ENCODE data around the gene NCF2. TPM values are rescaled to one million over a fixed set of nuclear protein-coding genes. Genes with fewer than 3 reads are reported as not detected.

NCF2 gene
- total RNA-seq = not detected in 2 replicates

DNA sequence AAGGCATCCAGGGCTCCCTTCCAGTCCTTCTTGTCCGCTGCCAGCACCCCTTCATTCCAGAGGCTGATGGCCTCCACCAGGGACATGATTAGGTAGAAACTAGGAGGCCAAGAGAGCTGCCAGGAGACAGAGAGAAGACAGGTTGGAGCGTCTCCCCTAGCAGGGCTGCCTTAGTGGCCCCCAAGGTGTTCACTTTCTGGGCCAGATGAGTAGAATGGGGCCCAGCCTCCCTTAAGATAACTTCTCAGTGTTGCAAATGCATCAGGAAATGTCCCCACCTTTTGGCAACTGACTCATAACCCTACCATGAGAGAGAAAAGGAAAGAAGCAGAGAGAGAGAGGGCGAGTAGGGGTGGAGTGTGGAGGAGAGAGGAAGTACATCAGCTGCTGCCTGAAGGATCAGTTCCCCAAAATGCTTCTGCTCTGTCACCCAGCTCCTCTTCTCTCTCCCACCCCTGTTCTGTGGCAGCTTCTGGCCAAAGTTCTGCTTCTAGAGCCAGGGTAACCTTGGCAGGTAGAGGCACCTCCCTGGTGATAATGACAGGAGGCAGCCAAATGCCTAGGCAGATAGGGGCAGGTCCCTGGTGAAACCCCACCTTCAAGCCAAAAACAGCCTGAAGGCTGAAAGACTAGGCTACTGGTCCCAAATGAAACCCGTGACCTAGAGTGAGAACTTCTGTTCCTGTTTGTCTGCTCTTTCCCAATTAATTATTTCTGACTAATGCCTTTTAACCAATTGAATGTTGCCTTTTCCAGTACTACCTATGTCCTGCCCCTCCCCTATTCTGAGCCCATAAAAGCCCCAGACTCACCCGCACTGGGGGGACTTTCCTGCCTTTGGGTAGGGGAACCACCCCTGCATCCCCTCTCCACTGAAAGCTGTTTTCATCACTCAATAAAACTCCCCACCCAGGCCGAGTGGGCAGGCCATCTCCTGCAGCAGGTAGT lies at the start of gene NCF2:
Gene NCF2 (minus strand): TSS at position 216 of the 948 bp plus-strand sequence. CDS start 130 bp downstream, at position 86.

GRCh38 chr1:183635606-183636333 lies 45.5 kb upstream of the NCF2 start, which contains the start of gene ARPC5:
TSS of gene ARPC5 (minus strand) at chr1:183635783. CDS start at chr1:183635659, 124 bp downstream.

Other genes starting within 250 kb of the NCF2 start
- 0.17 and 0.89 TPM in 2 replicates for gene NMNAT2, start 172.1 kb downstream of the NCF2 start, total RNA-seq
- gene SMG7, start 118.0 kb downstream of the NCF2 start, total RNA-seq = 10.7 and 12.9 TPM in 2 replicates
- gene ARPC5, start 45.3 kb upstream of the NCF2 start, total RNA-seq = 130 and 174 TPM in 2 replicates
- gene APOBEC4, start 62.9 kb upstream of the NCF2 start, total RNA-seq = not detected in 2 replicates
- 6.2 and 7.0 TPM in 2 replicates for gene RGL1, start 214.7 kb upstream of the NCF2 start, total RNA-seq